Muscle of back (tissue), 13 donors: ENCODE measurements around the gene KCNIP4. TPM values are rescaled to one million over a fixed set of nuclear protein-coding genes. Genes with fewer than 3 reads are reported as not detected.
"Not testable (repeated sequence)": the region's sequence is repeated elsewhere in the genome, so short reads cannot be mapped to it uniquely, and the experiment has no call there.

Experiments
- DNase-seq, 3 donors: peaks; one replicate each; pipeline versions ENCODE4 v3.0.0 to v3.0.0-alpha.2; 2013
- long read RNA-seq, 9 donors: transcript quantifications; one replicate each; lab custom pipeline, GENCODE V29; 2026
- polyA plus RNA-seq, 10 donors: library from polyadenylated mRNA; unstranded; fragments of 120-200 nt; gene quantifications; one replicate each; pipeline ENCODE4 v1.2.1, GENCODE V29; 2013; ENCODE audit not compliant: insufficient read length in 10 of 10

KCNIP4 gene
- 1 to 10 TPM; 1.5 to 3.5 (median 2.9) TPM for polyA plus RNA-seq
- long read RNA-seq, donor 1, partial matches to known transcripts, result 0 of 1 reads
- long read RNA-seq, donor 1, other reads (novel, unspliced or antisense), result 0 of 1 reads
- long read RNA-seq, donor 2, result 0 reads
- long read RNA-seq, donor 3, result 0 reads
- long read RNA-seq, donor 4, partial matches to known transcripts, result 0 of 2 reads
- long read RNA-seq, donor 4, other reads (novel, unspliced or antisense), result 0 of 2 reads
- long read RNA-seq, donor 5, result 0 reads
- long read RNA-seq, donor 6, result 0 reads
- long read RNA-seq, donor 7, result 0 reads
- long read RNA-seq, donor 8, result 0 reads
- long read RNA-seq, donor 9, result 0 reads

DNA sequence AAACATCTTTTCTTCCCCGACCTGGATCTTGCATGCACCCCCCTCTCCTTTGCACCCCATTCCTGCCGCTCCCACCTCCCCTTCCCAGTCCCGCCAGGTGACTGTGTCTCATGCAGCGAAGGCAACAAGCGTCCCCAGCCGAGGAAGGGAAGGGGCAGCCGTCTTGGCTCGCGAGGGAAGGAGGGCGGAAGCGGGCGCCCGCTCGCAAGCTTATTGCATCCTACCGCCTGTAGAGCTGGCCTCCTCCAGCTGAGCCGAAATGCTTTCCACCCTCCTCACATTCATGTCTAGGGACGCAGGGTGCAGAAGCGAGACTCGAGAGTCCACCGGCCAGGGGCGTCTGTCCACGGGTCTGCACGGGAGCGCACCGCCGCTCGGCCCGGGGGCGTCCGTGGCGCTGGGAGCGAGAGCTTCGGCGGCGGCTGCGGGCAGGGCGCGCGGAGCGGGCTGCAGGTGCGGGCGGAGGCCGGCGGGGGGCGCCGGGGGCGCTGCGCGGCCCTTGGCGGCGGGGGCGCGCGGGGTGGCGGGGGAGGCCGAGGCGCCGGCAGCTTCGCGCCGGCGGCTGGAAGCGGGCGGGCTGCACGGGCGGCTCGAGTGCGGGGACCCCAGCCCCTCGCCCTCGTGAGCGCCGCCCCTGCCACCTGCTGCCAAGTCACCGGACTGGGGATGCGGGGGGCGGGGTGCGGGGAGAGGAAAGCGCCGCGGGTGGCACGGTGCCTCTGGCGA is at the start of gene KCNIP4:
TSS of gene KCNIP4 (minus strand) at position 426 of the 726 bp plus-strand sequence.
- DNase-seq, result peak in 1 of 3 donors; percentile 63

- DNase-seq, result not testable (repeated sequence)
Observed at GRCh38 chr4:21996618-21997017, 48.0 kb upstream of the KCNIP4 start.

DNA sequence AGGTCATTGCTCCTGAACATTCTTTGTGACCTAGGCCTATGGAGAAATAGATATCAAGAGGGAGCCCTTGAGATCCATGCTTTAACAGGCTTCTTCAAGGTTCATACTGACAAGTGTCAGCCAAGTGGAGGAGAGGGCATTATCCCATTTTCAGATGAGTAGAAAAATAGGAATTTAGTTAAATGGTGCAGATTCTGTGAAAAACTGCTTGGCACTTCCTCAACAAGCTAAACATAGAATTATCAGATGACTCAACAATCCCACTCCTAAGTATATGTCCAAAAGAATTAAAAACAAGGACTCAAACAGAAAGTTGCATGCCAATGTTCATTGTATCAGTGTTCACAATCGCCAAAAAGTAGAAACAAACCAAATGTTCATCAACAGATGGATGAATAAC is 43.8 kb upstream of the KCNIP4 start:
- peak; percentile 21 to 56 (median 37) for DNase-seq

- no peak for DNase-seq
Observed at GRCh38 chr4:21991562-21991961, 43.0 kb upstream of the KCNIP4 start.

- peak; percentile 14 to 33 (median 17) for DNase-seq
Observed at GRCh38 chr4:21991050-21991449, 42.5 kb upstream of the KCNIP4 start.

GRCh38 chr4:21989351-21989750 is 40.8 kb upstream of the KCNIP4 start:
- DNase-seq, result no peak

GRCh38 chr4:21986307-21986706 is 37.7 kb upstream of the KCNIP4 start:
- DNase-seq, result peak; percentile 73 to 90 (median 81)

GRCh38 chr4:21982087-21982486 is 33.5 kb upstream of the KCNIP4 start:
- DNase-seq, result no peak

- DNase-seq, result no peak
Observed at GRCh38 chr4:21979196-21979595, 30.6 kb upstream of the KCNIP4 start.

DNA sequence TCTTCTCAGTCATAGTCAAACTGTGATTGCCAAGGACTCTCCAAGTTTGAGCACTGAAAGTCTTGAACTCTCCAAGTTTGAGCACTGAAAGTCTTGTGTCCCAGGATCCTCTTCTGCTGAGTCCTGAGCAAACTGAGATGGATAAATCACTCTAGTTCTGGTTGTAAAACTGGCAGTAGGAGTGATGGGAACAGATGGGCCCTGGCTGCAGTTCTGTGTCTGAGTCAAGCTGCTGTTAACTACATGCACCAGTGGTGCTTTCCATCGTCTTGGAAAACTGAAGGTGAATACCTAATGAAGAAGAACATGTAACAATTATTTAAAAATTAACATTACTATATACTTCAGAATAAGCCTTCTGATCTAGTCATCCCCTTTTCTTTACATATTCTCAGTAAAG is 27.6 kb upstream of the KCNIP4 start:
- no peak for DNase-seq

DNA sequence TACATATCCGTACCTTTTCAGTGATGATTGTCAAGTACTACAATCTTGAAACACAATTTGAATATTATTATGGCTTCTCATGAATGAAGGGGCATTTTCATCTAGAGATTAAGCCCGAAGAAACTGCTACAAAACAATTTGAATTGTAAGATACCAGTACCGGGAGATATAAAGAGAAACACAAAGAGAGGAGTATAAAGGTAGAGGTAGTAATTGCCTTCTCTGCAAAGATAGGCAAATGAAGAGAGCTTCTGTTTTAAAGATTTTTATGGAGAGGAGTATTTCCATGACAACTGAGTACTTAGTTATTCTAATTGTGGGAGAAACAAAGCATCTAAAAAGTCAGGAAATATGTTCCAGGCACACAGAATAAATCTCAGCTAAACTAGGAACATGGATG is 25.3 kb upstream of the KCNIP4 start:
- DNase-seq, result no peak

GRCh38 chr4:21964762-21965319 is 16.3 kb upstream of the KCNIP4 start:
- DNase-seq, result no peak

GRCh38 chr4:21962691-21963090 is 14.1 kb upstream of the KCNIP4 start:
- no peak for DNase-seq

DNA sequence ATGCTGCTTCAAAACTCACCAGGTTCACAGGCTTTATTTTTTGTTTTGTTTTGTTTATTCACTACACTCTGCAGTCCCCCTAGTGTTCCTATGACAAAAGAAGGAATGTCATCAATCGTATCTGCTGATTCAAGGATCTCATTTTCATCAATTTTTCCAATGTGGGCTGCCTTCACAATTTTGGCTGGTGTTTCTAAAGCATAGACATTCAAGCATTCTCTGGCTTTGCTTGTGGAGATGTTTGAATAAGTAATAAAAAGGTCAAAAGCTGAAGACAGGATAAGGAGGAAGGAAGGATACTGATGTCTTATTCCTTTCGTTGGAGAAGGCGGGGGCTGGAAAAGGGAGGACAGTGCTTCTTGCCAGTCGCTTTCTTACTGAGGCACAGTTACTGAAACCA is 12.2 kb upstream of the KCNIP4 start:
- DNase-seq, result peak; percentile 8 to 33 (median 15)

DNA sequence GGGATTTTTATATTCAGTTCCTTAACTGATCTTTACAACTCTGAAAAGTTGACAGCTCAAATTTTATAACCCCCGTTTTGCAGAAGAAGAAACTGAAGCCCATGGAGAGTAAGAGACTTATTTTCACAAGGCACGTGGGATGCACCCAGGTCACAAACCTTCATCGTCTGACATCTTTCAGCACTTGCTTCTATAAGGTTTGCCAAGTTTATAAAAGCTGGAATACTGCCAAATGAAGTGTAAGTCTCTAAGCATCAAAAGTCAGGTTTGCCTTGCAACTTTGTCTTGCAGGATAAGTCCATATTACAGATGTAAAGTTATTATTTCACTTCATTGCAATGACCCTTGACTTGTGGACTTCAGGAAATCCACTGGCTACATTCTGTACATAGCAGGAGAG is 6.3 kb upstream of the KCNIP4 start:
- peak in 1 of 3 donors; percentile 35 for DNase-seq

DNA sequence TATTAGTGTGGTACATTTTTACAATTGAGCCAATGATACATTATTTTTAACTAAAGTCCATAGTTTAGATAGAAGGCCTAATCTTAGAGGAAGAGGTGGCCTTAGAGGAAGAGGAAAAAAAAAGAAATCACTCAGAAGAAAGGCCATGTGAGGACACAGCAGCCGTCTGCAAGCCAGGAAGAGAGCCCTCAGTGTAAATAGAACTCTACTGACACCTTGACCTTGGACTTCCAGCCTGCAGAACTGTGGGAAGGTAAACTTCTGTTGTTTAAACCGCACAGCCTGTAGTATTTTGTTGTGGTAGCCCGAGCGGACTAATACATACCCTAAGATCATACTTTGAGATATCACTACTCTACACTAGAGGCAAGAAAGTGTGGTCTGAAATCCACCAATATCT is 5.1 kb upstream of the KCNIP4 start:
- DNase-seq, result no peak

GRCh38 chr4:21952549-21952948 is 4.0 kb upstream of the KCNIP4 start:
- no peak for DNase-seq

DNA sequence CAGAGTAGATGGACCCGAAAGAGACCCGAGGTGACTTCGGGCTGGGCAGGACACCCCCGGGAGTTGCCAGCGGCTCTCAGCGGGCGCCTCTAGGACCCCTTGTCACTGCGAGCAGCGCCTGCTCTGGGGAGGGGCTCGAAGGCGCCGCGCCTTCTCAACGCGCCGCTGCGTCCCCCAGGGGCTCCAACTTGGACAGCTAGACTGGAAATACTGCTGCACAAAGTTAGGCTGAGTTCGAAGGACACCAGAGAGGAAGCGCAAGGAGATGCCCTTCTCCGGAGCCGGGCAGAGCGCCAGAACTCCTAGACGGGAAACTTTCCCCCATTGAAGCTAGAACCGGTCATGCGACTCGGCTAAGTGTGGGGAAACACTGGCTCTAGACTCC is 493 bp upstream of the KCNIP4 start:
- peak; percentile 7 to 62 (median 36) for DNase-seq

DNA sequence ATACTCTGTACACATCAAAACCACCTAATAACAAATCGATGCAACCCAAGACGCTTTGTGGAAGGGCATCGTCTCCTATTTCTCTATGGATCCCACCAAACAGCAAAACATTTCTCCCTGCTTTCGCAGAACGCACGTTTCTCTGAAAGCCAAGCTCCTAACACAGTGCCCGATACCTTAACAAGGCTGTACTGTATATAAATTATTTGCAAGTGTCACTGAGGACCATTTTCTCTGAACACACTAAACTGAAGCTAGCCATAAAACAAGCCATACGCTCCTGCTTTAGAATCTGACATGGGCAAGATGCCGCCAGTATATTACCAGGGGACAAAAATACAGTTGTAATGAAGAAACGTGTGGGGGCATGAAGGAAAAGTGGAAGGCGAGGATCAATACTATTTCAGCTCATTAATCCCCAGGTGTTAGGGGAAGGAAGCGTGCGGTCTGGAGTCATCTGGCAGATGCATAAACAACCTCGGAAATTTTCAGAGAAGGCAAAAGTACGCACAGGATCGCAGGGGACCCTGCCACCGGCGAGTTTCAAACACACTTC is 703 bp downstream of the KCNIP4 start:
- no peak for DNase-seq

GRCh38 chr4:21946858-21947257 is 1.7 kb downstream of the KCNIP4 start:
- no peak for DNase-seq

DNA sequence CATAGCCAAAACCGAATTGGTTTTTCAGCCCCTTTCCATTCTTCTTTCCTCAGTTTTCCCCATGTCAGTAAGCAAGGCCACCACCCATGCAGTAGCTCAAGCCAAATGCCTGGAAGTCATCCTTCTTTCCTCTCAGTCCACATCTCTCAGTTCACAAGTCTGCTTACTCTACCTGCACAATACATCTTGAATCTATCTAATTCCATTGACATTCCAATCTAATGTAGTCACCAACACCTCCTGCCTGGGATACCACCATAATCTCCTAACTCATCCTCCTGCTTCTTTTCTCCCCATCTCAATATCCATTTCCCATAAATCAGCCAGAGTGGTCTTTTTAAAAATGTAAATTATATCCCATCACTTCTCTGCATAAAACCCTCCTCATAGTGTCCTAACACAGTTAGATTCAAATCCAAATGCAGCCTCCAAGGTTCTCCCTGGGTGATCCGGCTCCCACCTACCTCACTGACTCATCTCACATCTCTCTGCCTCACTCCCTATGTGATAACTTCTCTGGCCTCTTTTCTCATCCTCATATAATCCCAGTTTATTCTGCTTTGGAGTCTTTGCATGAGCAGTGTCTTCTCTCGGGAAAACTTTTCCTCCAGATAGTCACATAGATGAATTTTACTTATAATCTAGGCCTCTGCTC is 26.9 kb downstream of the KCNIP4 start:
- no peak for DNase-seq

- no peak for DNase-seq
Observed at GRCh38 chr4:21915761-21916160, 32.8 kb downstream of the KCNIP4 start.
